AG09309 (cell line): ENCODE data around the gene DUSP14.
"Not testable (repeated sequence)": the region's sequence is repeated elsewhere in the genome, so short reads cannot be mapped to it uniquely, and the experiment has no call there.

Experiments
- DNase-seq: peaks from one replicate; pipeline ENCODE4 v3.0.0-alpha.2; 2010; ENCODE audit warnings: low read depth
- H3K4me3 ChIP-seq: 2 replicates; pipeline ENCODE4 v1.5.1; 2011; ENCODE audit warnings: mild to moderate bottlenecking, low read depth, low read length, moderate library complexity; ENCODE audit not compliant: control insufficient read depth
- TF ChIP-seq, protein P1 (sequence below): IDR thresholded peaks from 2 replicates; pipeline ENCODE4 v1.5.1; 2011; ENCODE audit warnings: mild to moderate bottlenecking, low read depth, low read length, inconsistent platforms; ENCODE audit not compliant: insufficient read depth, control insufficient read depth; ENCODE audit errors: missing control alignments

The DUSP14 gene

DNA sequence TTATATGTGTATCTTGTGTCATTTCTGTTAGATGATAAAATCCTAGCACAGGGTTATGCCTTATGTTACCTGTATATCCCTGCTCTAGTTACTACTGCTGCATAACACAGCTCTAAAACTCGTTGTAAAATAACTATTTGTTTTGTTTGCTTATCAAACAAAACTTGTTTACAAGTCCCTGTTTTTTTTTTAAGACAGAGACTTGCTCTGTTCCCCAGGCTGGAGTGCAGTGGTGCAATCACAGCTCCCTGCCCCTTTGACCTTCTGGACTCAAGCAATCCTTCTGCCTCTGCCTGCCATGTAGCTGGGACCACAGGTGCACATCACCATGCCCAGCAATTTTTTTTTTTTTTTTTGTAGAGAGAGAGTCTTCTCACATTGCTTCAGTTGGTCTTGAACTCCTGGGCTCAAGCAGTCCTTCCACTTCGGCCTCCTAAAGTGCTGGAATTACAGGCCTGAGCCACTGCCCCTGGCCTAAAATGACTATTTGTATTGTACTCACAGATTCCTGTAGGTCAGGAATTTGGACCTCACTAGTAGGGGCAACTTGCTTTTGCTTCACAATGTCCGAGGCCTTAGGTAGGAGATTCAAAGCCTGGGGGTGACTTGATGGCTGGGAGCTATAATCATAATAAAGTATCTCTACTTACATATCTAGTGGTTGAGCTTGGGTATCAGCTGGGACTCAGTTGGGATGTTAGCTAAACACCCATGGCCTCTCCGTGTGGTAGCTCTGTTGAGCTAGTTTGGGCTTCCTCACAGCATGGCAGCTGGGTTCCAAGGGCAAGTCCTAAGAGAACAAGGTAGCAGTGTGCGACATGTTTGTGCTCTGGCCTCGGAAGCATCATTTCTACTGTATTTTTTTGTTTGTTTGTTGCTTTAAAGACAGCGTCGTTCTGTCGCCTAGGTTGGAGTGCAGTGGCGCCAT is 12.6 kb downstream of the DUSP14 start:
- DNase-seq: no peak
- H3K4me3 ChIP-seq: no peak overlapping the region
- TF ChIP-seq, protein P1, sequence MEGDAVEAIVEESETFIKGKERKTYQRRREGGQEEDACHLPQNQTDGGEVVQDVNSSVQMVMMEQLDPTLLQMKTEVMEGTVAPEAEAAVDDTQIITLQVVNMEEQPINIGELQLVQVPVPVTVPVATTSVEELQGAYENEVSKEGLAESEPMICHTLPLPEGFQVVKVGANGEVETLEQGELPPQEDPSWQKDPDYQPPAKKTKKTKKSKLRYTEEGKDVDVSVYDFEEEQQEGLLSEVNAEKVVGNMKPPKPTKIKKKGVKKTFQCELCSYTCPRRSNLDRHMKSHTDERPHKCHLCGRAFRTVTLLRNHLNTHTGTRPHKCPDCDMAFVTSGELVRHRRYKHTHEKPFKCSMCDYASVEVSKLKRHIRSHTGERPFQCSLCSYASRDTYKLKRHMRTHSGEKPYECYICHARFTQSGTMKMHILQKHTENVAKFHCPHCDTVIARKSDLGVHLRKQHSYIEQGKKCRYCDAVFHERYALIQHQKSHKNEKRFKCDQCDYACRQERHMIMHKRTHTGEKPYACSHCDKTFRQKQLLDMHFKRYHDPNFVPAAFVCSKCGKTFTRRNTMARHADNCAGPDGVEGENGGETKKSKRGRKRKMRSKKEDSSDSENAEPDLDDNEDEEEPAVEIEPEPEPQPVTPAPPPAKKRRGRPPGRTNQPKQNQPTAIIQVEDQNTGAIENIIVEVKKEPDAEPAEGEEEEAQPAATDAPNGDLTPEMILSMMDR: no peak

DNA sequence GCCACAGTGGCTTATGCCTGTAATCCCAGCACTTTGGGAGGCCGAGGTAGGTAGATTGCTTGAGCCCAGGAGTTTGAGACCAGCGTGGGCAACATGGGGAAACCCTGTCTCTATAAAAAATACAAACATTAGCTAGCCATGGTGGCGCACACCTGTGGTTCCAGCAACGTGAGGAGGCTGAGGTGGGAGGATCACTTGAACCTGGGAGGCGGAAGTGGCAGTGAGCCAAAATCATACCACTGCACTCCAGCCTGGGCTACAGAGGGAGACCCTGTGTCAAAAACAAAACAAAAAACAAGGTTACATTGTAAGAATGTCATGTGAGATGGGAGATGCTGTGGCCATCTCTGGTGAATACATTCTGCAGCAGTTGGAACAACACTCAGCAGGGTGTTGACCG is 13.5 kb downstream of the DUSP14 start:
- TF ChIP-seq, protein P1: no peak
- H3K4me3 ChIP-seq: no peak overlapping the region
- DNase-seq: no peak

DNA sequence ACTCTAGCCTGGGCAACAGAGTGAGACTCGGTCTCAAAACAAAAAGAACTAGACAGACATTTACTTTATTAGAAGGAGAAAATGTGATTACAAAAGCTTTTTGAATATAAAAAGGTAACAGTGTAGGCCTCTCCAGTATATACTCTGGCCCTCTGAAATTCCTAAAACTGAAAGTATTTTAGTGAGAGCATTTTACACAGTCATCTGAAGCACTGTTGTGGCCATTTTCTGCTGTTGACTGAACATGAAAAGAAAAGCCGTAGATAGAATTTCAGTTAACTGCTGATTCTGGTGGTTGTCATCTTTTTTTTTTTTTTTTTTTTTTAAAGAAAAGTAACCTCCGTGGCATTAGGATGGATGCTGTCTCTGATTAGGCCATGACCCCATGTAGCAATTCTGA is 15.6 kb downstream of the DUSP14 start:
- TF ChIP-seq, protein P1: no peak
- no peak for DNase-seq
- no peak overlapping the region for H3K4me3 ChIP-seq

DNA sequence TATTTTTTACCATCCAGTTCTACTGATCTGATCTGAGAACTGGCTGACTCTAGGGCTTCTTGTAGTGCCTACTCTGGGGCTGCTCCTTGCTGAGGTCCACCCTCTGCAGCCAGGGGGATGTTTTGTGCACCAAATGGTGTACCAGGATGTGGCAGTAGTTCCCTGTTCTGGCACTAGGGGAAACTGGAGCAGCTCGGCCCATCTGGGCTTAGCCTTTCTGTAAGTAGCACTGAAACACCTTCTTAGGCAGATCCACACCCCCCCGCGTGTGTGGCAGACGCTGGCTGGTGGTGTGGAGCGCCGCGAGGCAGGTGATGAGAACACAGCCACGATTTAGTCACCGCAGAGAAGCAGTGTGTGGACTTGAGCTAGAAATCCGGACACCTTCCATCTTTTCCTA is 17.0 kb downstream of the DUSP14 start:
- DNase-seq: no peak
- H3K4me3 ChIP-seq: no peak overlapping the region
- TF ChIP-seq, protein P1: peak; percentile 50

DNA sequence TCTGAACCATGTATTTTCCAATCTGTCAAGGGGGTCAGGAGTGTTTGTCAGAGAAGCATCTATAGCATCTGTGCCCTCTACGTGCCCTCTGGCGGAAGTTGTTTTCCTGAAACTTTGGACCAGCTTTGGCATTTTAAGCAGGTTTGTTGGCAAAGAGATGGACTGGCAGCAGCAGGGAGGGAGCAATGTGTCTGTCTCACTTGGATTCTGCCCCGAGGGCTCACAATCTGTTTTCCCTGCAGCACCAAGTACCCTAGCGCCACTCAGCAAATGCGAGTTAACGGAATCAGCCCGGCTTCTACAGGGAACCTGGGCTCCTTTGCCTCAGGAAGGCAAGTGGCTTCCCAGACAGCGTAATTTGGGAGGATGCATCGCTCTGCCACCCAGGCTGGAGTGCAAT is 17.4 kb downstream of the DUSP14 start:
- TF ChIP-seq, protein P1: no peak
- H3K4me3 ChIP-seq: no peak overlapping the region
- DNase-seq: no peak

DNA sequence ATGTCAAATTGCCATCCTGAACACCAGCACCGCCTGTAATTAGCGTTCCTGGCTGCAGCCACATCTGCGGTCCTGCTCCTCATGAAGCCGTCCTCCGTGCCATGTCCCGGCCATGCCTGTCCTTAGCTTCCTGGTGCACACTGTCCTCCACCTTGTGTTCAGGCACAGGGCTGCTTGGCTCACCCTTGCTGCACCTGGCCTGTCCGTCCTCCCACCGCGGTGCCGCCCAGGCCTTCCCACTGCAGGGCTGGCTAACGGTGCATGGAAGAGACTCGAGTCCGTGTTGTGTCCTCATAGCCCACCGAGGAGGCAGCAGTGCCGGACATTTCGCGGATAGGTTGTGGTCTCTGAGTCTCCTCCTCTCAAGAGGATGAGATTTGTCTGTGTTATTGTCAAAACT is 20.4 kb downstream of the DUSP14 start:
- no peak overlapping the region for H3K4me3 ChIP-seq
- DNase-seq: no peak
- TF ChIP-seq, protein P1: no peak

DNA sequence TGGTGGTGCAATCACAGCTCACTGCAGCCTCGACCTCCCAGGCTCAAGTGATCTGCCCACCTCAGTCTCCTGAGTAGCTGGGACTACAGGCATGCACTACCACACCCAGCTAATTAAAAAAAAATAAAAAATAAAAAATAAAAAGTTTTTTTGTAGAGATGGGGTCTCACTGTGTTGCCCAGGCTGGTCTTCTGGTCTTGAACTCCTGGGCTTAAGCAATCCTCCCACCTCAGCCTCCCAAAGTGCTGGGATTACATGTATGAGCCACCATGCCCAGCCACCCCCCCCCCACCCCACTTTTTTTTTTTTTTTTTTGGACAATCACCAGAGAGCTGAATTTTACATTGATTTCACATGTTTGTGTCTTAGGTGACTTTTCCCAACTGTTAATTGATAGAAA is 22.0 kb downstream of the DUSP14 start:
- H3K4me3 ChIP-seq, DNase-seq: not testable (repeated sequence)
